HuH-7.5 (cell line): ENCODE data around the gene RNF19B.
"Not testable (repeated sequence)": the region's sequence is repeated elsewhere in the genome, so short reads cannot be mapped to it uniquely, and the experiment has no call there.

ENCODE experiments used
- DNase-seq: peaks from one replicate; pipeline ENCODE4 v3.0.0; 2011; ENCODE audit warnings: low spot score

Gene RNF19B

GRCh38 chr1:32928285-32928684 lies 36.3 kb downstream of the RNF19B start:
- no peak for DNase-seq

DNA sequence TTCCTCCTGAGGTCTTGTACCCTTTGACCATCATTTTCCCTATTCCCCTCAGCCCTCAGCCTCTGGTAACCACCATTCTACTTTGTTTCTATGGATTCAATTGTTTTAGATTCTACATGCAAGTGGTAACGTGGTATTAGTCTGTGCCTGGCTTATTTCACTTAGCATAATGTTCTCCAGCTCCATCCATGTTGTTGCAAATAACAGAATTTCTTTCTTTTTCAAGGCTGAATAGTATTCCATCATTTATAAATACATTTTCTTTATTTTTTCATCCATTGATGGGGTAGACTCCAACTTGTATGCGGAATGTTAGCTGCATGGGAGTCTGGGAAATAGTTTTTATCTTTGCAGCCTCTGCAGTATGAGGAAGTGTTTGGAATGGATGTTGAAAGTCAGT lies 37.2 kb downstream of the RNF19B start:
- no peak for DNase-seq

DNA sequence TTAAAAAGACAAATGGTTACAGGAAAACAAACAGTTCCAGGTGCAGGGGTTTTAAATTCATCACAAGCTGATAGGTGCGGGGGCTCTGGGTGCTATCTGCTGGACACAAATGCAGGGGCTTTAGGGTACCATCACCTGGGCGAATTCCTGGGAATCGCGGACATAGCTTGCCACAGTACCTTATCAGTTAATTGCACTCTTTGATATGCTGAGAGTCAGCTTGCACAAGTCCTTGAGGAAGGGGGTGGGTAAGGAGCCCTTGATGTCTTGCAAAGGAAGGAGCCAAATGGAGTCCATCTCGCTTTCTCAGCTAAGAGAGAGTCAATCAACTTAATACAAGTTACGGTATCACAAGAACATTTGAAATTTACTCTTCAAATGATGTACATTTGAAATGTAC lies 38.0 kb downstream of the RNF19B start:
- no peak for DNase-seq

DNA sequence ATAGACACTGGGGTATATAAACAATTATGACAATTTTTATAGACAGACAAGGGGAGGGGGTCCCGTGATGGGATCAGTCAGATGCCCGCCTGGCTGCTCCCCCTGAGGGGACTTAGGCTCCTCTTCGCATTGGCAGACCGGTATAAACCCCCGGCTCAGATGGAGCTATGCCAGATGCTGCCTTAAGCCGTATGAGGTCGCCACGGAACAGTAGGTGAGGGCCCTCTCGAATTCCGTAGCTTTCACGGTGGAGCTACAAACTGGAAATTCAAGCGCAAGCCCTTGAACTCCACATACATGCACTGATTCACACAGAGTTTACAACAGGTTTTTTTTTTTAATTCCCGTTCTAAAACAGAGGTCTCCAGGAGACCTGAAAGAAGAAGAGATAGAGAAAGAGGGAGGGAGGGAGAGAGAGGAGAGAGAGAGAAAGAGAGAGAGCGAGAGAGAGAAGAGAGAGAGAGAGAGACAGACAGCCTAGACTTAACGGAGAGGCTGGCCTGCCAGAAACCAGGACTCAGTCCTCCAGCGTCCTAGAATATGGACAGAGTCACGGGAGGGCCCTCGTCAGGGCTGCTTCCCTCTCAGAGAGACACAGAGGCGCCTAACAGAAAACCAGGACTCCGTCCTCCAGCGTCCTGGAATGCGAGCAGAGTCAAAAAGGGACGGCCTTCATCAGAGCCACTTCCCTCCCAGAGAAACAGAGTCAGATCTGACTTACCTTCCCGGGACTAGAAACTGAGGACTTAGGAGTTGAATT lies 39.0 kb downstream of the RNF19B start:
- DNase-seq, result no peak

GRCh38 chr1:32924881-32925344 lies 39.7 kb downstream of the RNF19B start:
- DNase-seq, result peak; percentile 64

GRCh38 chr1:32920833-32921232 lies 43.8 kb downstream of the RNF19B start:
- no peak for DNase-seq

DNA sequence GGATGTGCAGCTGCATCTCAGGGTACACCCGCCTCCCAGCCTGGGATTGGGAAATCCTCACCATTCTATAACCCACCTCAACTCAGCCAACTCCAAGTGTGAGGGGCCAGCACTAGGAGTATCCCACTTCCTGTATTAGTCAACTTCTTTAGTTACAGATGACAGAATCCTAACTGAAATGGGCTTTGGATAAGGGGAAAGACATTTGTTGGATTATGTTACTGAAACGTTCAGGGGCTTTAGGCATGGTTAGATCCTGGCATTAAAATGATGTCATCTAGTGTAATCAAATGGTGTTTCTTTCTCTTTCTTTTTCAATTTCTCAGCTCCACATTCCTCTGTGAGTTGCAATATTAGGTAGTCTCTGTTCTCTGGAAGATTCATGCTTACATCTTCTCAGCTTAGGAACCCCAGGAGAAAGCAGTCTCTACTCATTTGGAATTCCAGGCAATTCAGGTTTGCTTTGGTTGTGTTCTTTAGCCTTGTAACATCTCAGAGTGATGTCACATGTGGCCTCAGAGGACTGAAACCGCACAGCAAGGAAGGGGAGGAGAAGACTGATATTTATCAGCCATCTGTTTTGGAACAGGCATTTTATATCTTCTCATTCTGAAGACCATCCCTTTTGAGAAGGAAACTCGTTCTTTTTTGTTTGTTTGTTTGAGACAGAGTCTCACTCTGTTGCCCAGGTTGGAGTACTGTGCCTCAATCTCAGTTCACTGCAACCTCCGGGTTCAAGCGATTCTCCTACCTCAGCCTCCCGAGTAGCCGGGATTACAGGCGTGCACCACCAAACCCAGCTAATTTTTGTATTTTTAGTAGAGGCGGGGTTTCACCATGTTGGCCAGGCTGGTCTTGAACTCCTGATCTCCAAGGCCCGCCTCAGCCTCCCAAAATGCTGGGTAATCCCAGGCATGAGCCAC lies 44.5 kb downstream of the RNF19B start:
- DNase-seq, result no peak

DNA sequence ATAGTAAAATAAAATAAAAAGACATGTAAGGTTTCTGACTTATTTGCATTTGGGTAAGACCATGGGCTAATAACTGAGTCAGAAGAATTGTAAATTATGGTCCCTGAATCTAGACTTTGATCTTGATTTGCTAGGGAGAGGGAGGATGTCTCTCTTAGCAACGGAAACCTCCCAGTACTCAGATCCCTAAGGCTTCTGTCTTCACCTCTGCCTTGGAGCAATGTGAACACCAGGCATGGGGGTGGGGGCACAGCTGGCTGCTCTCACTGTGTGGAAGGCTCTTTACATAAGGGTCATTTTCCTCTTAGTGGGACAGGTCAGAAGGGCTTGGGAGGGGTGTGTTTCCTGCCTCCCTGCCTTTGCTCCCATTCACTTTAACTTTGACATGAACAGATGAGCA lies 46.4 kb downstream of the RNF19B start:
- DNase-seq, result no peak

DNA sequence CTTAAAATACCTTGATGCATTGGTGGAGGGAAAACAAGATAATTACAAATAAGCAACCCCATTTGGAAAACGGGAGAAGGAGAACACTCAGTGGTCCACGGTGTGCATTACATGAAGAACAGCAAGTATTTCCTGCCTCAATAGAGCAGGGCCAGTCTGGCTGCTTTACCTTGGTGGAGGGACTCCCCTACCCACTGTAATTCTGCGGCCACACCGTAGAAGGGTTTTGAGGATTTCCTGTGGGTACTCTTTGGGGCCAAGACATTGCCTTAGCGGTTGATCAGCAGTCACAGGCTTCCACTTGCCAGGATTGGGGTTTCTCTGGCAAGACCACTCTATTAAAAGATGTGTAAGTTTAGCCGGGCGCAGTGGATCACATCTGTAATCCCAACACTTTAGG lies 47.1 kb downstream of the RNF19B start:
- DNase-seq, result no peak

DNA sequence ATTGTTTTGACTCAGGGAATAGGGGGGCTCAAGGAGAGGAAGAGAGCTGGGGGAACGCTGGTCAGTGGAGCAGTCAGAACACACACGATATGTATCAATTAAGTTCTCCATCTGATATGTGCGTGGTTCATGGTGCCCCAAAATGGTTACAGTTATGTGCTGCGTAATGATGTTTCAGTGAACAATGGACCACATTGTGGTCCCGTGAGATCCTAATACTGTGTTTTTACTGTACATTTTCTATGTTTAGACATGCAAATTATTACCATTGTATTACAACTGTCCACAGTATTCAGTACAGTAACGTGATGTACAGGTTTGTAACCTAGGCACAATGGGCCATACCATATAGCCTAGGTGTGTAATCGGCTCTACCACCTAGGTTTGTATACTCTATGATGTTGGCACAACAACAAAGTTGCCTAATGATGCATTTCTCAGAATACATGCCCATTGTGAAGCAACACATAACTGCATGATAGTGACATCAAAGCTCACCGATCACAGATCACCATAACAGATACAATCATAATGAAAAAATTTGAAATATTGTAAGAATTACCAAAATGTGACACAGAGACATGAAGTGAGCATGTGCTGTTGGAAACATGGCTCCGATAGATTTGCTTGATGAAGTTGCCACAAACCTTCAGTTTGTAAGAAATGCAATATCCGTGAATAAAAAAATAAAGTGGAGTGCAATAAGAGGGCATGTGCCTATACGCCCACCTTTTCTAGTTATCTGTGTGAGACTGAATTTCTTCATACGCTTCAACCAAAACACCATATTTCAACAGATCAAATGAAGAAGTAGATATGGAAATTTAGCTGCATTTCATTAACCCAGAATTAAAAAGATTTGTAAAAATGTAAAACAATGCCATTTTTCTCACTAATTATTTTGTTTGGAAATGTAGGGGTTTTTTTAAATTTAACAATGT lies 48.6 kb downstream of the RNF19B start:
- no peak for DNase-seq

DNA sequence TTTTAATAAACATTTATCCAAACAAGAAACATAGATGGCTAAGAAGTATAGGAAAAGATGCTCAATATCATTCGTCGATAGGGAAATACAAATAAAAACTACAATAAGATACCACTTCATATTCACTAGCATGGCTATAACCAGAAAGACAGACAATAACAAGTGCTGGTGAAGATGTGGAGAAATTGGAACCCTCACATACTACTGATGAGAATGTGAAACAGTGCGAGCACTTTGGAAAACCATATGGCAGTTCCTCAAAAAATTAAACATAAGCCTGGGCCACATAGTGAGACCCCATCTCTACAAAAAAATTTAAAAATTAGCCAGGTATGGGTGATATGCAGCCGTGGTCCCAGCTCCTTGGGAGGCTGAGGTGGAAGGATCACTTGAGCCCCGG lies 54.3 kb downstream of the RNF19B start:
- DNase-seq, result no peak

DNA sequence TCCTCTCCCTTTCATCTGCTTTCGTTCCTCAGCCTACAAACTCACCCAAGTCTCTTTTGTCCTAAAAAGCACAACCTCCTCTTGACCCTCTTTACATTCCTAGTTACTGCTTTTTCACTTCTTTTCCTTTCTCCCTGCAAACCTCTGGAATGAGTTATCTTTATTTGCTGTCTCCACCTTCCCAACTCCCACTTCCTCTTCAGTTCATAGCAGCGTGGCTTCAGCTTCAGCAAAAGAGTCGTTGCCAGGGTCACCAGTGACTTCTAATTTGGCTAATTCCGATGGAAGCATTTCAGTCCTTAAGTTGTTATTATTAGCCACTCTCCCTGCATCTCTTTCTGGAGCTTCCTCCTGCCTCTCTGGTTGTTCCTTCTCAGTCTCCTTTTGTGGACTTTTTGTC lies 57.2 kb downstream of the RNF19B start:
- DNase-seq, result no peak

DNA sequence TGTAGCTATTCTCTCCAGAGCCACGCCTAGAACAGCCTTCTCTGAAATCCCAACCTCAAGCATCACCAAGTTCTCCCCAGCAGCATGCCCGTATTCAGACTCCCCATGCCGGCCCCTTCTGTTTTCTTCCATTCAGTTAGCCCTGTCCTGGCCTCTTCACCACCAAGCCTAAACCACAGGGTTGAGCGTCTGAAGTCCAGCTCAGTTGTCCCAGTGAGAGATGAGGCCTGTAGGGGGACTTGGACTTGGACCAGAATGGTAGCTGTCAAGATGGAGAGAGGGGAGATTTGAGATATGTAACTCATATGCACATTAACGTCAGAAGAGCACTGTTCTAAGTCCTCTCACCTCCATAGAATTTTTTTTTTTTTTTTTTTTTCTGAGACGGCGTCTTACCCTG lies 58.0 kb downstream of the RNF19B start:
- no peak for DNase-seq

DNA sequence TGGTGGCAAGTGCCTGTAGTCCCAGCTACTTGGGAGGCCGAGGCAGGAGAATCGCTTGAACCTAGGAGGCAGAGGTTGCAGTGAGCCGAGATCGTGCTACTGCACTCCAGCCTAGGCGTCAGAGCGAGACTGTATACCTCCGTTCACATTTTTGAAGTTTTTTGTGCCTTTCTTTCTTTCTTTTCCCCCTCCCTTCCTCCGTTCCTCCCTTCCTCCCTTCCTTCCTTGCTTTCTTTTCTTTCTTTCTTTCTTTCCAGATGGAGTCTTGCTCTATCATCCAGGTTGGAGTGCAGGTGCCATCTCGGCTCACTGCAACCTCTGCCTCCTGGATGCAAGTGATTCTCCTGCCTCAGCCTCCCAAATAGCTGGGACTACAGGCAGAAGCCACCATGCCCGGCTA lies 59.0 kb downstream of the RNF19B start:
- DNase-seq, result not testable (repeated sequence)

DNA sequence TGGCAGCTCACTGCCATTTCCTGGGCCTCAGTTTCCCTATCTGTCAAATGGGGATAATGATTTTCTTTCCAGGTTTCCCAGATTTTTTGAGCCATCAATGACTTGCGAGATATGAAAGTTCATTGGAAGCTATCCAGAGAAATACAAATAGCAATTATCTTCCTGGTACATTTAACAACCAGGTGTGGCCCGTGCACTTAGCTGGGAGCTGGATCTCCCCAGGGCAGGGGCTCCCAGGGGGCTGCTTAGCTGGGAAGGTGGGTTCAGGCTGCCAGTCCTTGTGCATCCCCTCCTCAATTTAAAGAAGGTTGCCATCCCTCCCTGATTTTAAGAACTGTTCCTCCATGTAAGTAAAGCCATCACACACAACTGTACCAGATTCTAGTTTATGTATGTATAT lies 59.8 kb downstream of the RNF19B start:
- DNase-seq, result no peak

- no peak for DNase-seq
Observed at GRCh38 chr1:32903991-32904785, 60.4 kb downstream of the RNF19B start.

GRCh38 chr1:32902535-32902920 lies 62.1 kb downstream of the RNF19B start:
- no peak for DNase-seq

DNA sequence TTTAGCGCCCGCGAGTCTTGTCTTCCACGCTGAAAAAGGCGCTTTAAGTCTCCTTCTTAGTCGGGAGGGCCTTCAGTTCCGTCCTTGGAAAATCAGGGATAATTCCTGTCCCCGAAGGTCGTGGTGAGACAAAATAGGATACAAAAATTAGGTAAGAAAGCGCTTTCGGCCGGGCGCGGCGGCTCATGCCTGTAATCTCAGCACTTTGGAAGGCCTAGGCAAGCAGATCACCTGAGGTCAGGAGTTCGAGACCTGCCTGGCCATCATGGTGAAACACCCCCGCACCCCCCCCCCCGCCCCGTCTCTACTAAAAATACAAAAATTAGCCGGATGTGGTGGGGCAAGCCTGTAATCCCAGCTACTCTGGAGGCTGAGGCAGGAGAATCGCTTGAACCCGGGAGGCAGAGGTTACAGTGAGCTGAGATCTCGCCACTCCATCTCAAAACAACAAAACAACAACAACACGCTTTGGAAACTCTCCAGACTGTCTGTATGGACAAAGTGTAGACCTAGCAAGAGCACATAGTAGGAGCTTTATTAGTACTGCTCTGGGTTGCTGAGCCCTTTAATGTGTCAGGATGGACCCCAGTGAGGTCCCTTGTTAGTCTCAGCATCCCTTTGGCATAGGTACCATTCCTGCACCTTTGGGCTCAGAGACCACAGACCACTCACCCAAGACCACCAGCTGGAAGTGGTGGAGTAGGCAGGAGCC lies 62.6 kb downstream of the RNF19B start:
- DNase-seq, result no peak

DNA sequence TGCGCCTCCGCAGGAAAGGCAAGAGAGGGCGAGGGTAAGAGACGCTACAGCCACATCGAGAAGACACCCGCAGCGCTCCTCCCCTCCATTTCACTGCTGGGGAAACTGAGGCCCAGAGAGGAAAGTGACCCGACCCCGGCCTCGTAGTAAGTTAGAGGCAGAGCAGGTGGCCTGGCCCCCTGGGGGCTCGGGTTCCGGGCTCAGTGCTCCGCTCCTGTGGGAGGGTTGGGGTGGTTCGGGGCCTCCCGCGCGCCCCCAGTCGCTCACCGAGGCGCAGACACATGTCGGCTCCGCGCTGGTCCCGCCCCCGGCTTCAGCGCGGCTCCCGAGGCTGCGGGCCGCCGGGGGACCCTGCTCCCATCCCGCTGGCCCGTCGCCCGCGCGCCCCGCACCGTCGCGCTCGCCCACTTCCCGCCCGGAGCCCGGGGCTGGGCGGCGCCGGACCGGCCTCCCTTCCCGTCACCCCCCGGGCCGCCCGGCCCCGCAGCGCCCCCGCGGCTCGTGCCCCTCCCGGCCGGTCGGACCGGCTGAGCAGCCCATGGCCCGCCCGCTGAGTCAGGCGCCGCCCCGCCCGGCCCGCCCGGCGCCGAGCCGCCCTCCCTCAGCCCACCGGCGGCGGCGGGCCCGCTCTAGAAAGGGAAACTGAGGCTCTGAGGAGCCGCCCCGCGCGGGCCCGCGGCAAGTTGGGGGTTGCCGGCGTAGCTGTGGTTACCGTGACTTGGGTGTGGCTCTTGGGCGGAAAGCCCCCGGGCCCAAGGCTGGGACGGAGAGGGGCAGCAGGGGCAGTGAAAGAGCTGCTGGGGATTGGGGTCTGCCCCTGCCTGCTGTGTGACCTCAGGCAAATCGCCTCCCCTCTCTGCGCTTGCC lies 63.4 kb downstream of the RNF19B start, which contains the start of gene TMEM54:
TMEM54 (minus strand) TSS at position 434 of the 867 bp plus-strand sequence; CDS start at position 283, 151 bp downstream.
- DNase-seq, result no peak
